HAP-1 (cell line): ENCODE measurements around the gene XCL2.

ENCODE experiments used
- DNase-seq, 2 experiments: peaks; one replicate each; pipeline ENCODE4 v3.0.0-alpha.2; 2016 to 2020; ENCODE audit warnings: low spot score in 2 of 2
- H3K27me3 ChIP-seq: fragments of 250-450 bp; sonication (Bioruptor Pico); 2 replicates; pipeline ENCODE4 v1.5.1; 2020; ENCODE audit warnings: low read depth, mild to moderate bottlenecking, moderate library complexity
- H3K36me3 ChIP-seq: fragments of 250-450 bp; sonication (Bioruptor Pico); replicated peaks from 2 replicates; pipeline ENCODE4 v1.5.1; 2020; ENCODE audit warnings: mild to moderate bottlenecking
- H3K4me1 ChIP-seq: fragments of 250-450 bp; sonication (Bioruptor Pico); 2 replicates; pipeline ENCODE4 v1.5.1; 2020; ENCODE audit warnings: mild to moderate bottlenecking
- H3K4me3 ChIP-seq: fragments of 250-450 bp; sonication (Bioruptor Pico); 2 replicates; pipeline ENCODE4 v1.5.1; 2020; ENCODE audit warnings: mild to moderate bottlenecking, moderate library complexity
- H3K9me3 ChIP-seq: fragments of 250-450 bp; sonication (Bioruptor Pico); 2 replicates; pipeline ENCODE4 v1.5.1; 2020; ENCODE audit warnings: mild to moderate bottlenecking, moderate library complexity
- in situ Hi-C: fragments of 300-500 bp; cut with MboI; formaldehyde crosslinking; loops from 3 replicates; pipeline ENCODE4 v1.14.3; 2020; ENCODE audit warnings: low sequenced_read_pairs, inconsistent platforms, mixed read lengths

Gene XCL2

GRCh38 chr1:168518201-168518689 is 25.6 kb downstream of the XCL2 start:
- Histone ChIP-seq H3K4me1 (no peaks in the 10 kb centered on the region), H3K9me3 (no peaks in the 10 kb centered on the region), H3K36me3 (no peaks in the 10 kb centered on the region), H3K27me3 (no peaks in the 10 kb centered on the region), H3K4me3 (no peak overlapping the region)
- in situ Hi-C loops = no loop called here
- no peak for DNase-seq

- DNase-seq = no peak
- no peaks in the 10 kb centered on the region for H3K36me3 ChIP-seq
- H3K4me1 ChIP-seq = no peaks in the 10 kb centered on the region
- no peaks in the 10 kb centered on the region for H3K9me3 ChIP-seq
- H3K4me3 ChIP-seq = no peak overlapping the region
- in situ Hi-C loops = no loop called here
- H3K27me3 ChIP-seq = no peaks in the 10 kb centered on the region
These were observed 29.3 kb downstream of the XCL2 start for GRCh38 chr1:168514455-168514854.

GRCh38 chr1:168513656-168514404 is 30.0 kb downstream of the XCL2 start:
- no peak for DNase-seq
- H3K36me3 ChIP-seq = no peaks in the 10 kb centered on the region
- no peaks in the 10 kb centered on the region for H3K4me1 ChIP-seq
- H3K4me3 ChIP-seq = no peak overlapping the region
- in situ Hi-C loops = no loop called here
- no peaks in the 10 kb centered on the region for H3K27me3 ChIP-seq
- H3K9me3 ChIP-seq = no peaks in the 10 kb centered on the region

- no peaks in the 10 kb centered on the region for H3K4me1 ChIP-seq
- no peaks in the 10 kb centered on the region for H3K9me3 ChIP-seq
- no peaks in the 10 kb centered on the region for H3K27me3 ChIP-seq
- in situ Hi-C loops = no loop called here
- no peak overlapping the region for H3K4me3 ChIP-seq
- no peak for DNase-seq
- H3K36me3 ChIP-seq = no peaks in the 10 kb centered on the region
These were observed 30.8 kb downstream of the XCL2 start for GRCh38 chr1:168512864-168513595.

GRCh38 chr1:168509875-168510791 is 33.7 kb downstream of the XCL2 start:
- no peaks in the 10 kb centered on the region for H3K36me3 ChIP-seq
- no peak overlapping the region for H3K4me3 ChIP-seq
- no peaks in the 10 kb centered on the region for H3K9me3 ChIP-seq
- in situ Hi-C loops = no loop called here
- no peaks in the 10 kb centered on the region; the same call in 1 of the 2 replicates for H3K4me1 ChIP-seq
- H3K27me3 ChIP-seq = no peaks in the 10 kb centered on the region
- no peak for DNase-seq

GRCh38 chr1:168509210-168509609 is 34.6 kb downstream of the XCL2 start:
- Histone ChIP-seq H3K27me3 (no peaks in the 10 kb centered on the region), H3K4me1 (no peaks in the 10 kb centered on the region; the same call in 1 of the 2 replicates), H3K4me3 (no peak overlapping the region), H3K36me3 (no peaks in the 10 kb centered on the region), H3K9me3 (no peaks in the 10 kb centered on the region)
- DNase-seq = no peak
- in situ Hi-C loops = no loop called here

- Histone ChIP-seq H3K4me1 (no peaks in the 10 kb centered on the region; the same call in 1 of the 2 replicates), H3K36me3 (no peaks in the 10 kb centered on the region), H3K9me3 (no peaks in the 10 kb centered on the region; the same call in 1 of the 2 replicates), H3K4me3 (no peak overlapping the region), H3K27me3 (no peaks in the 10 kb centered on the region)
- DNase-seq = no peak
- in situ Hi-C loops = no loop called here
These were observed 36.0 kb downstream of the XCL2 start for GRCh38 chr1:168507828-168508227.

- in situ Hi-C loops = no loop called here
- no peaks in the 10 kb centered on the region; the same call in 1 of the 2 replicates for H3K4me1 ChIP-seq
- DNase-seq = peak in 1 of 2 experiments; percentile 3
- H3K27me3 ChIP-seq = no peaks in the 10 kb centered on the region
- H3K36me3 ChIP-seq = no peaks in the 10 kb centered on the region
- H3K9me3 ChIP-seq = no peaks in the 10 kb centered on the region; the same call in 1 of the 2 replicates
- H3K4me3 ChIP-seq = no peak overlapping the region
These were observed 36.6 kb downstream of the XCL2 start for GRCh38 chr1:168507231-168507630.

GRCh38 chr1:168506204-168506819 is 37.5 kb downstream of the XCL2 start:
- Histone ChIP-seq H3K36me3 (no peaks in the 10 kb centered on the region), H3K27me3 (no peaks in the 10 kb centered on the region), H3K9me3 (no peaks in the 10 kb centered on the region; the same call in 1 of the 2 replicates), H3K4me3 (no peak overlapping the region), H3K4me1 (no peaks in the 10 kb centered on the region; the same call in 1 of the 2 replicates)
- in situ Hi-C loops = no loop called here
- no peak for DNase-seq

GRCh38 chr1:168505006-168505405 is 38.8 kb downstream of the XCL2 start:
- H3K4me1 ChIP-seq = no peaks in the 10 kb centered on the region; the same call in 1 of the 2 replicates
- no peak overlapping the region for H3K4me3 ChIP-seq
- H3K27me3 ChIP-seq = no peaks in the 10 kb centered on the region
- no peaks in the 10 kb centered on the region for H3K36me3 ChIP-seq
- no peaks in the 10 kb centered on the region; the same call in 1 of the 2 replicates for H3K9me3 ChIP-seq
- in situ Hi-C loops = no loop called here
- DNase-seq = no peak

- H3K9me3 ChIP-seq = no peaks in the 10 kb centered on the region; the same call in 1 of the 2 replicates
- no peak for DNase-seq
- no peaks in the 10 kb centered on the region; the same call in 1 of the 2 replicates for H3K4me1 ChIP-seq
- no peak overlapping the region for H3K4me3 ChIP-seq
- in situ Hi-C loops = no loop called here
- no peaks in the 10 kb centered on the region for H3K27me3 ChIP-seq
- no peaks in the 10 kb centered on the region for H3K36me3 ChIP-seq
These were observed 39.5 kb downstream of the XCL2 start for GRCh38 chr1:168504064-168504837.

- DNase-seq = no peak
- H3K36me3 ChIP-seq = no peaks in the 10 kb centered on the region
- H3K4me1 ChIP-seq = peaks cover 9% of the 10 kb centered on the region; the same call in 1 of the 2 replicates
- H3K4me3 ChIP-seq = no peak overlapping the region
- H3K9me3 ChIP-seq = no peaks in the 10 kb centered on the region; the same call in 1 of the 2 replicates
- in situ Hi-C loops = no loop called here
- H3K27me3 ChIP-seq = no peaks in the 10 kb centered on the region
These were observed 44.1 kb downstream of the XCL2 start for GRCh38 chr1:168499688-168500049.
